CD4-positive, alpha-beta T cell (primary cell): ENCODE measurements around the gene PALS2. TPM values are rescaled to one million over a fixed set of nuclear protein-coding genes. Genes with fewer than 3 reads are reported as not detected.

Experiments used
- ATAC-seq: fragments of 200-7000 bp; cut with Tn5 transposase; one replicate; pipeline ENCODE4 v1.10.0; 2022; ENCODE audit warnings: mild to moderate bottlenecking; ENCODE audit not compliant: poor library complexity
- CTCF ChIA-PET: fragments of 350-600 bp; sonication (Branson Sonifier 250); formaldehyde crosslinking; loops from one replicate; lab custom pipeline; 2021; ENCODE audit warnings: antibody characterized with exemption, inconsistent platforms; lab: Charles Lee
- POLR2A ChIA-PET: fragments of 350-600 bp; sonication (Branson Sonifier 250); formaldehyde crosslinking; loops from one replicate; lab custom pipeline; 2021; ENCODE audit warnings: antibody characterized with exemption, inconsistent platforms; lab: Charles Lee
- DNase-seq, 14 experiments: peaks; one replicate each; pipeline ENCODE4 v3.0.0-alpha.2; 2013 to 2020; ENCODE audit warnings: mixed read lengths in 2 of 14
- H3K27ac ChIP-seq, 2 donors: one replicate each; pipeline versions ENCODE4 v1.5.1 to v1.7.0; 2013; ENCODE audit warnings: low read length in 2 of 2, low read depth in 1 of 2, mild to moderate bottlenecking in 1 of 2
- H3K27me3 ChIP-seq, 2 experiments: 1 replicate in 1 of 2; 2 replicates in 1 of 2; pipeline versions ENCODE4 v1.6.1 to v1.7.0; 2013; ENCODE audit warnings: low read length in 2 of 2, control low read depth in 1 of 2, mild to moderate bottlenecking in 1 of 2, moderate library complexity in 1 of 2; ENCODE audit not compliant: insufficient read depth in 2 of 2, control insufficient read depth in 1 of 2
- H3K36me3 ChIP-seq: one replicate; pipeline ENCODE4 v1.6.1; 2013; ENCODE audit warnings: low read length, control low read depth; ENCODE audit not compliant: insufficient read depth
- H3K4me1 ChIP-seq: one replicate; pipeline ENCODE4 v1.6.1; 2013; ENCODE audit warnings: low read length, control low read depth; ENCODE audit not compliant: insufficient read depth
- H3K4me3 ChIP-seq: one replicate; pipeline ENCODE4 v1.5.1; 2013; ENCODE audit warnings: mild to moderate bottlenecking, low read length, moderate library complexity
- H3K9me3 ChIP-seq, 2 experiments: 1 replicate in 1 of 2; 2 replicates in 1 of 2; pipeline versions ENCODE4 v1.6.1 to v1.7.0; 2013; ENCODE audit warnings: low read length in 2 of 2, mild to moderate bottlenecking in 2 of 2, control low read depth in 1 of 2, moderate library complexity in 1 of 2; ENCODE audit not compliant: control insufficient read depth in 1 of 2, insufficient read depth in 1 of 2
- H3K27ac Mint-ChIP-seq: one replicate; pipeline ENCODE4 v1.8.0; 2020; ENCODE audit warnings: mixed read lengths
- H3K27me3 Mint-ChIP-seq: one replicate; pipeline ENCODE4 v1.8.0; 2021; ENCODE audit warnings: mixed read lengths
- H3K36me3 Mint-ChIP-seq: one replicate; pipeline ENCODE4 v1.8.0; 2021; ENCODE audit warnings: low read depth, mixed read lengths
- H3K4me1 Mint-ChIP-seq: one replicate; pipeline ENCODE4 v1.8.0; 2021; ENCODE audit warnings: low read depth, mixed read lengths
- H3K4me3 Mint-ChIP-seq: one replicate; pipeline ENCODE4 v1.8.0; 2020; ENCODE audit warnings: mild to moderate bottlenecking, mixed read lengths
- H3K9me3 Mint-ChIP-seq: one replicate; pipeline ENCODE4 v1.8.0; 2020; ENCODE audit warnings: mixed read lengths
- CTCF ChIP-seq: fragments of 200-600 bp; IDR thresholded peaks from one replicate; pipeline ENCODE4 v1.8.0; 2022; ENCODE audit warnings: antibody characterized with exemption, mild to moderate bottlenecking
- intact Hi-C, 2 experiments: fragments of 100-400 bp; cut with DNase I in 1 of 2; cut with micrococcal nuclease in 1 of 2; formaldehyde crosslinking; loops; one replicate each; pipeline versions ENCODE4 v1.15.1 to v1.9.0; 2023 to 2025; cut with DNase I, micrococcal nuclease
- total RNA-seq, 174 experiments: library from RNA in 2 of 174; stranded (reverse) in 2 of 174; gene quantifications; one replicate each; pipeline ENCODE4 v1.2.3 and lab custom pipeline; 2021 to 2026

PALS2 gene
- total RNA-seq, 2 experiments from 2014 or later: 35.0 to 53.2 TPM

GRCh38 chr7:24619978-24620377, 46.7 kb downstream of the PALS2 start:
- H3K27me3 Mint-ChIP-seq: no peaks in the 10 kb centered on the region
- Histone ChIP-seq H3K4me1 (no peaks in the 10 kb centered on the region), H3K9me3 (peaks cover 12 to 15% of the 10 kb centered on the region in 2 experiments), H3K4me3 (no peak overlapping the region), H3K36me3 (no peaks in the 10 kb centered on the region), H3K27ac (no peak overlapping the region), H3K27me3 (no peaks in the 10 kb centered on the region)
- peaks cover 14% of the 10 kb centered on the region for H3K9me3 Mint-ChIP-seq
- DNase-seq (no peak), ATAC-seq (no peak)
- TF ChIP-seq CTCF: no peak
- ChIA-PET POLR2A (no interaction called here), CTCF (interaction anchor here (0.6 kb wide), 1 partner anchor 17 kb away, joined by 4 read pairs; no protein-coding TSS in a partner anchor)
- peaks cover 45% of the 10 kb centered on the region for H3K36me3 Mint-ChIP-seq
- no peak overlapping the region for H3K27ac Mint-ChIP-seq
- H3K4me1 Mint-ChIP-seq: peaks cover 29% of the 10 kb centered on the region
- intact Hi-C loops: no loop called here
- no peak overlapping the region for H3K4me3 Mint-ChIP-seq

- H3K9me3 ChIP-seq: peaks cover 0 to 11% of the 10 kb centered on the region in 2 experiments
- no peaks in the 10 kb centered on the region for H3K36me3 ChIP-seq
- no peaks in the 10 kb centered on the region for H3K4me1 ChIP-seq
- Mint-ChIP-seq H3K27ac (no peak overlapping the region), H3K36me3 (peaks cover 46% of the 10 kb centered on the region), H3K4me1 (peaks cover 29% of the 10 kb centered on the region), H3K9me3 (peaks cover 9% of the 10 kb centered on the region), H3K27me3 (no peaks in the 10 kb centered on the region), H3K4me3 (no peak overlapping the region)
- CTCF ChIA-PET: interaction anchor here (0.6 kb wide), 1 partner anchor 77 kb away, joined by 3 read pairs; no protein-coding TSS in a partner anchor
- no peak overlapping the region for H3K4me3 ChIP-seq
- TF ChIP-seq CTCF: no peak
- H3K27ac ChIP-seq: no peak overlapping the region
- ATAC-seq (no peak), DNase-seq (no peak)
- H3K27me3 ChIP-seq: no peaks in the 10 kb centered on the region
- intact Hi-C loops: no loop called here
- POLR2A ChIA-PET: no interaction called here
Observed at GRCh38 chr7:24622646-24623182, 49.5 kb downstream of the PALS2 start.

Other genes with a start within 250 kb of the PALS2 start
- gene GSDME, start 184.0 kb downstream of the PALS2 start, total RNA-seq: under 1 TPM in 1 of 2 experiments, not detected in 1; 0.19 TPM